HCT116 (cell line): Measurements from ENCODE around the gene BTLA. TPM values are rescaled to one million over a fixed set of nuclear protein-coding genes. Genes with fewer than 3 reads are reported as not detected.
"Not testable (repeated sequence)": the region's sequence is repeated elsewhere in the genome, so short reads cannot be mapped to it uniquely, and the experiment has no call there.

Source experiments
- ATAC-seq: fragments of 200-7000 bp; cut with Tn5 transposase; 2 replicates; pipeline ENCODE4 v1.9.1; 2020; ENCODE audit warnings: mild to moderate bottlenecking, moderate library complexity
- BruUV-seq: library from RNA; stranded (reverse); fragments of 400-500 nt; replicated peaks from 2 replicates; lab custom pipeline; 2021; lab: Mats Ljungman, UMichigan
- CTCF ChIA-PET: fragments of 300-600 bp; sonication (Branson Sonifier 250); formaldehyde crosslinking; loops from one replicate; lab custom pipeline; 2021; ENCODE audit warnings: antibody characterized with exemption; lab: Charles Lee
- POLR2A ChIA-PET: fragments of 300-600, 350-600 bp; sonication (Branson Sonifier 250); formaldehyde crosslinking; loops from one replicate; lab custom pipeline; 2021; ENCODE audit warnings: antibody characterized with exemption; lab: Charles Lee
- RAD21 ChIA-PET, 2 experiments: fragments of 300-600 bp; sonication (Branson Sonifier 250); formaldehyde crosslinking; loops; one replicate each; lab custom pipeline; 2023; ENCODE audit warnings: low total read pairs in 2 of 2; ENCODE audit not compliant: uncharacterized antibody in 2 of 2, unreplicated experiment in 2 of 2, low non-redundant PET in 1 of 2; lab: Charles Lee
- DNase-seq: peaks from one replicate; pipeline ENCODE4 v3.0.0-alpha.2; 2010; ENCODE audit warnings: low read depth, low spot score
- H2AFZ ChIP-seq: fragments of 200-600 bp; shearing (Covaris generic), sonication (generic); 2 replicates; pipeline ENCODE4 v1.6.1; 2017; ENCODE audit warnings: low read depth, mixed run types, mixed read lengths, antibody characterized with exemption, low read length; ENCODE audit not compliant: poor library complexity, severe bottlenecking
- H3K27ac ChIP-seq: 2 replicates; pipeline ENCODE4 v1.5.1; 2012; ENCODE audit warnings: low read depth, low read length
- H3K27me3 ChIP-seq: fragments of 200-600 bp; sonication (generic); 2 replicates; pipeline ENCODE4 v1.6.1; 2016; ENCODE audit warnings: mixed run types, low read length, mixed read lengths; ENCODE audit not compliant: insufficient read depth
- H3K36me3 ChIP-seq, 2 experiments: fragments of 200-500 bp in 1 of 2; fragments of 200-600 bp in 1 of 2; sonication (Bioruptor generic) in 1 of 2; sonication (generic) in 1 of 2; 2 replicates each; pipeline versions ENCODE4 v1.5.1 to v1.6.1; 2014 to 2016; ENCODE audit warnings: low read length in 2 of 2, inconsistent platforms in 1 of 2, mixed read lengths in 1 of 2, mixed run types in 1 of 2; ENCODE audit not compliant: insufficient read depth in 2 of 2, control insufficient read depth in 1 of 2
- H3K4me1 ChIP-seq, 2 experiments: fragments of 200-600 bp in 1 of 2; sonication (generic) in 1 of 2; 2 replicates each; pipeline versions ENCODE4 v1.5.1 to v1.6.1; 2012 to 2017; ENCODE audit warnings: low read length in 2 of 2, inconsistent platforms in 1 of 2, mild to moderate bottlenecking in 1 of 2, mixed read lengths in 1 of 2, mixed run types in 1 of 2, moderate library complexity in 1 of 2; ENCODE audit not compliant: insufficient read depth in 2 of 2, control insufficient read depth in 1 of 2
- H3K4me2 ChIP-seq: fragments of 200-600 bp; sonication (generic); 2 replicates; pipeline ENCODE4 v1.6.1; 2017; ENCODE audit warnings: mixed run types, low read length, mixed read lengths
- H3K4me3 ChIP-seq, 2 experiments: fragments of 200-600 bp in 1 of 2; sonication (generic) in 1 of 2; replicated peaks in 1 of 2; 2 replicates each; pipeline ENCODE4 v1.5.1; 2011 to 2016; ENCODE audit warnings: low read length in 2 of 2, control low read depth in 1 of 2, low read depth in 1 of 2, mild to moderate bottlenecking in 1 of 2, mixed read lengths in 1 of 2, mixed run types in 1 of 2
- H3K79me2 ChIP-seq: fragments of 200-600 bp; sonication (generic); 2 replicates; pipeline ENCODE4 v1.6.1; 2017; ENCODE audit warnings: mild to moderate bottlenecking, mixed run types, low read length, moderate library complexity, mixed read lengths; ENCODE audit not compliant: insufficient read depth
- H3K9ac ChIP-seq: fragments of 200-600 bp; sonication (generic); 2 replicates; pipeline ENCODE4 v1.6.1; 2016; ENCODE audit warnings: low read length, mixed read lengths
- H3K9me2 ChIP-seq: fragments of 200-600 bp; sonication (generic), shearing (Covaris generic); 2 replicates; pipeline ENCODE4 v1.6.1; 2017; ENCODE audit warnings: mixed run types, mild to moderate bottlenecking, moderate library complexity; ENCODE audit not compliant: insufficient read depth
- H3K9me3 ChIP-seq, 2 experiments: fragments of 200-500 bp in 1 of 2; fragments of 200-600 bp in 1 of 2; sonication (Bioruptor generic) in 1 of 2; sonication (generic) in 1 of 2; 2 replicates each; pipeline ENCODE4 v1.6.1; 2014 to 2017; ENCODE audit warnings: low read length in 2 of 2, mixed read lengths in 2 of 2, inconsistent platforms in 1 of 2, low read depth in 1 of 2, mild to moderate bottlenecking in 1 of 2, mixed run types in 1 of 2, moderate library complexity in 1 of 2; ENCODE audit not compliant: control insufficient read depth in 1 of 2, insufficient read depth in 1 of 2
- H4K20me1 ChIP-seq: fragments of 200-600 bp; sonication (generic), shearing (Covaris generic); 2 replicates; pipeline ENCODE4 v1.6.1; 2017; ENCODE audit warnings: mixed run types, mild to moderate bottlenecking, moderate library complexity; ENCODE audit not compliant: insufficient read depth
- CEBPB ChIP-seq: IDR thresholded peaks from 2 replicates; pipeline ENCODE4 v1.6.1; 2012; ENCODE audit warnings: low read depth
- EGR1 ChIP-seq: IDR thresholded peaks from 2 replicates; pipeline ENCODE4 v1.6.1; 2012; ENCODE audit warnings: low read depth
- ELF1 ChIP-seq: IDR thresholded peaks from 2 replicates; pipeline ENCODE4 v1.6.1; 2012; ENCODE audit warnings: low read depth, borderline replicate concordance
- EZH2 ChIP-seq: fragments of 200-600 bp; sonication (generic); IDR thresholded peaks from 2 replicates; pipeline ENCODE4 v1.6.1; 2017; ENCODE audit warnings: antibody characterized with exemption, mixed run types
- FOSL1 ChIP-seq: IDR thresholded peaks from 2 replicates; pipeline ENCODE4 v1.6.1; 2012; ENCODE audit warnings: low read depth
- JUND ChIP-seq: IDR thresholded peaks from 2 replicates; pipeline ENCODE4 v1.6.1; 2012
- POLR2A ChIP-seq: IDR thresholded peaks from 2 replicates; pipeline ENCODE4 v1.7.0; 2011; ENCODE audit warnings: borderline replicate concordance; ENCODE audit not compliant: insufficient read depth, insufficient read length; ENCODE audit errors: extremely low read depth
- TCF7L2 ChIP-seq: IDR thresholded peaks from 2 replicates; pipeline ENCODE4 v1.7.0; 2011; ENCODE audit warnings: borderline replicate concordance, inconsistent platforms; ENCODE audit not compliant: insufficient read depth, insufficient read length; ENCODE audit errors: extremely low read depth
- YY1 ChIP-seq: IDR thresholded peaks from 2 replicates; pipeline ENCODE4 v1.6.1; 2011; ENCODE audit warnings: low read length, low read depth, moderate library complexity, mild to moderate bottlenecking; ENCODE audit not compliant: insufficient replicate concordance; ENCODE audit errors: extremely low read depth
- intact Hi-C: fragments of 100-400 bp; cut with micrococcal nuclease; formaldehyde crosslinking; loops from 2 replicates; pipeline ENCODE4 v1.10.0; 2022
- total RNA-seq: library from RNA; stranded (reverse); gene quantifications from one replicate; pipeline ENCODE4 v1.2.1, GENCODE V29; 2021; ENCODE audit not compliant: unreplicated experiment
- TF ChIP-seq, protein P1 (sequence below): IDR thresholded peaks from 2 replicates; pipeline ENCODE4 v1.6.1; 2012
- TF ChIP-seq, protein P2 (sequence below): IDR thresholded peaks from 2 replicates; pipeline ENCODE4 v1.6.1; 2012

The BTLA gene
- total RNA-seq, 1 experiment from 2014 or later = 0.17 TPM

DNA sequence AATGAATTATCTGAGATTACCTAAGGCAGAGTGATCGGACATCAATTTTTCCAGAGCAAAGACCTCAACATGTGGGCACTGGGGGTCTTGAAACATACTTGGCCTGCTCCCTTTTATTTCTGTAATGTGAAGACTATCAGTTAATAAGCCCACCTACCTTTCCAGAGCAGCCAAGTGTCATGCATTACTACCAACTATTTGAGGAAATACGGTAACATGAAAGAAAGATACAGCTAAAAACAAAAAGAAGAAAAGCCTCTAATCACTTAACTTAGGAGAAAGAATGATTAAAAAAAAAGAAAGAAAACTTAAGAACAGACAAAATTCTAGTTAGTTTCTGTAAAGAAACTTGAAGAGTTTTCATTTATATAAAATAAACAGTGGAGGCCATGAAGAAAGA is 73.9 kb downstream of the BTLA start:
- CTCF ChIA-PET = no interaction called here
- BruUV-seq = no TSS peak
- no peak overlapping the region for H3K4me3 ChIP-seq
- H3K9ac ChIP-seq = no peak overlapping the region
- intact Hi-C loops = no loop called here
- H3K4me2 ChIP-seq = no peak overlapping the region
- no peaks in the 10 kb centered on the region for H3K4me1 ChIP-seq
- H3K27ac ChIP-seq = no peak overlapping the region
- RAD21 ChIA-PET = no interaction called here
- no peaks in the 10 kb centered on the region for H3K9me3 ChIP-seq
- POLR2A ChIA-PET = no interaction called here
- no peaks in the 10 kb centered on the region for H3K9me2 ChIP-seq
- no peak for TF ChIP-seq YY1
- no peak for TF ChIP-seq EGR1
- no peak for TF ChIP-seq CEBPB
- no peak for TF ChIP-seq EZH2
- no peak for TF ChIP-seq FOSL1
- no peak for TF ChIP-seq POLR2A
- no peak for TF ChIP-seq TCF7L2
- TF ChIP-seq, protein P1, sequence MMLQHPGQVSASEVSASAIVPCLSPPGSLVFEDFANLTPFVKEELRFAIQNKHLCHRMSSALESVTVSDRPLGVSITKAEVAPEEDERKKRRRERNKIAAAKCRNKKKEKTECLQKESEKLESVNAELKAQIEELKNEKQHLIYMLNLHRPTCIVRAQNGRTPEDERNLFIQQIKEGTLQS = no peak
- TF ChIP-seq, protein P2, sequence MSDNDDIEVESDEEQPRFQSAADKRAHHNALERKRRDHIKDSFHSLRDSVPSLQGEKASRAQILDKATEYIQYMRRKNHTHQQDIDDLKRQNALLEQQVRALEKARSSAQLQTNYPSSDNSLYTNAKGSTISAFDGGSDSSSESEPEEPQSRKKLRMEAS = no peak
- TF ChIP-seq JUND = no peak
- TF ChIP-seq, all 23 proteins: peak for 0
- DNase-seq (no peak), ATAC-seq (no peak)
- Histone ChIP-seq H2AFZ (no peak overlapping the region), H3K27me3 (no peaks in the 10 kb centered on the region), H4K20me1 (no peaks in the 10 kb centered on the region), H3K79me2 (no peaks in the 10 kb centered on the region), H3K36me3 (no peaks in the 10 kb centered on the region)

DNA sequence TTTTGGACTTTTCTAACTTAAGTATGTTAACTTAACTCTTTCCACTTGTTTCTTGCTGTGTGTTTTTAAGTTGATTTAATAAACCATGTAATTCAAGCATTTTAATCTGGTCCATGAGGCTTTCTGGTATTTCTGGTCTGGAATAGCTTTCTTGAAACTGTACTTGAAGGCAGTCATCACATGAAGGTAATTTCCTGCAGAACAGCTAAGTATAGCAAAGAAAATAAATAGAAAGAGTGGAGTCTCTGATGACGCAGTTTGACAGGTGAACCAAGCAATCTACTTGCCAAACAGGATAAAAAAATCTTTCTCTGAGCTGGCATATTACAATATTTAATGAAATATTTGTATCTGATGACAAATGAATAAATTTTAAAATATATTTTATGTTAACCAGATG is 74.9 kb downstream of the BTLA start:
- H3K4me3 ChIP-seq = no peak overlapping the region

DNA sequence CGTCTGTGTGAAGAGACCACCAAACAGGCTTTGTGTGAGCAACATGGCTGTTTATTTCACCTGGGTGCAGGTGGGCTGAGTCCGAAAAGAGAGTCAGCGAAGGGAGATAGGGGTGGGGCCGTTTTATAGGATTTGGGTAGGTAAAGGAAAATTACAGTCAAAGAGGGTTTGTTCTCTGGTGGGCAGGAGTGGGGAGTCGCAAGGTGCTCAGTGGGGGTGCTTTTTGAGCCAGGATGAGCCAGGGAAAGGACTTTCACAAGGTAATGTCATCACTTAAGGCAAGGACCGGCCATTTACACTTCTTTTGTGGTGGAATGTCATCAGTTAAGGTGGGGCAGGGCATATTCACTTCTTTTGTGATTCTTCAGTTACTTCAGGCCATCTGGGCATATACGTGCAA is 76.4 kb downstream of the BTLA start:
- intact Hi-C loops, POLR2A ChIA-PET, H3K27me3 ChIP-seq, CTCF ChIA-PET, H4K20me1 ChIP-seq, H3K79me2 ChIP-seq, H3K27ac ChIP-seq, H3K4me2 ChIP-seq, ATAC-seq, H2AFZ ChIP-seq, RAD21 ChIA-PET, H3K4me3 ChIP-seq, BruUV-seq, DNase-seq, H3K4me1 ChIP-seq, H3K9me3 ChIP-seq, H3K9me2 ChIP-seq, H3K36me3 ChIP-seq, H3K9ac ChIP-seq: not testable (repeated sequence)

More for the DNA sequence above, 74.9 kb downstream of the BTLA start:
- no peak overlapping the region for H2AFZ ChIP-seq
- ATAC-seq (no peak), DNase-seq (no peak)
- no peaks in the 10 kb centered on the region for H3K36me3 ChIP-seq
- BruUV-seq = no TSS peak
- no peaks in the 10 kb centered on the region for H3K79me2 ChIP-seq
- no peak overlapping the region for H3K9ac ChIP-seq
- H3K27me3 ChIP-seq = no peaks in the 10 kb centered on the region
- no peaks in the 10 kb centered on the region for H3K9me2 ChIP-seq
- POLR2A ChIA-PET = no interaction called here
- no peak overlapping the region for H3K4me2 ChIP-seq
- H3K27ac ChIP-seq = no peak overlapping the region
- RAD21 ChIA-PET = interaction anchor here in 1 of 2 experiments (0.5 kb wide), 1 partner anchor 28 kb away, joined by 3 read pairs; no protein-coding TSS in a partner anchor
- H4K20me1 ChIP-seq = no peaks in the 10 kb centered on the region
- H3K9me3 ChIP-seq = no peaks in the 10 kb centered on the region
- TF ChIP-seq ELF1 (no peak), YY1 (no peak)
- TF ChIP-seq, protein P2 = no peak
- TF ChIP-seq, all 23 proteins: peak for 0
- intact Hi-C loops = no loop called here
- CTCF ChIA-PET = no interaction called here
- H3K4me1 ChIP-seq = no peaks in the 10 kb centered on the region
